HG02884 (cell line): ENCODE data around the gene ENTPD6.

Experiments used
- ATAC-seq: cut with Tn5 transposase; IDR thresholded peaks from one replicate; pipeline ENCODE4 v1.9.1; 2021; ENCODE audit warnings: mild to moderate bottlenecking, moderate library complexity; ENCODE audit not compliant: unreplicated experiment

Gene ENTPD6

DNA sequence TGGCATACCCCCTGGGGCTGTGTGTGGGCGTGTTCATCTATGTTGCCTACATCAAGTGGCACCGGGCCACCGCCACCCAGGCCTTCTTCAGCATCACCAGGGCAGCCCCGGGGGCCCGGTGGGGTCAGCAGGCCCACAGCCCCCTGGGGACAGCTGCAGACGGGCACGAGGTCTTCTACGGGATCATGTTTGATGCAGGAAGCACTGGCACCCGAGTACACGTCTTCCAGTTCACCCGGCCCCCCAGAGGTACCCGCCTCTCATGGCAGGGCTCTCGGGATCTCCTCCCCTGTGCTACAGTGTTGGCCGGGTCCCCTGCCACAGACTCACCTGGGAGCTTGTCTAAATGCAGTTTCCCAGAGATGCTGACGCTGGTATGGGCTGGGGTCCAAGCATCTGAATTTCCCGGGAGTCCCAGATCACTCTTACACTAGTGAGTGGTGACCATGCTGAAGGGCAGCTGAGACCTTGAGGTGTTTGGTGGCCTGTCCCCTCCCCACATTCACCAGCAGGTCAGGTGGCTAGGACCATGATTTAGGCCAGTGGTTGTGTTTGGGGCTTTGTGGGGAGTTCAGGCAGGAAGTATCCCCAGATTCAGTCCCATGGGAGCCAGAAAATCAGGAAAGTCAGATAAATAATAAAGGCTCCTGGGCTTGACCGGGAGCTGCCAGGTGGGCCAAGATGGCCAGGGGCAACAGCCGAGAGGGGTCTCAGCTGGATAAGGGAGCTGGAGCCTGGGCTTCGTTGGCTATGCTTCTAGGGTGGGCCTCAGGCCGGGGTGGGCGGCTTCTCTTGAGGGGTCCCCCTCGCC, 11.8 kb downstream of the ENTPD6 start:
- ATAC-seq = no peak

DNA sequence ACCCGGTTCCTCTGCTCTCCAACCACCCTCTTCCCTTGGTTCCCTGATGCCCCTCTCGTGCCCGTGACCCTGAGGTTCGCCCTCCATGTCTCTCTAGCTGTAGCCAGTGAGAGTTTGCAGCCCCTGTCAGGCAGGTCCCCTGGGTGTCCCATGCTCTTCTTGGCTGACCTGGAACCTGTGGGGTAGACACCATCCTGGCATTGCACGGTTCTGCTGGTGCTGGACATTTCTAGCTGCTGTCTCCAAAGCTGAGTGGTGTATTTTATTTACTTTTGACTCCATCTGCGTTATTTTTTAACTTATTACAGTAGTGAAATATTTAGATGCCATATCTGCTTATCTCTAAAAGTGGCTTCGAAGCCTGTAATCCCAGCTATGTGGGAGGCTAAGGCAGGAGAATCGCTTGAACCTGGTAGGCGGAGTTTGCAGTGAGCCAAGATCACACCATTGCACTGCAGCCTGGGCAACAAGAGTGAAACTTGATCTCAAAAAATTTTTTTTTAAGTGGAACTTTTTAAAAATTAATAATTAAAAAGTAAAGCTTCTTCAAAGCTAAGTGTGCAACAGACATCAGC, 12.5 kb downstream of the ENTPD6 start:
- no peak for ATAC-seq

GRCh38 chr20:25209400-25209799, 13.9 kb downstream of the ENTPD6 start:
- ATAC-seq = no peak

DNA sequence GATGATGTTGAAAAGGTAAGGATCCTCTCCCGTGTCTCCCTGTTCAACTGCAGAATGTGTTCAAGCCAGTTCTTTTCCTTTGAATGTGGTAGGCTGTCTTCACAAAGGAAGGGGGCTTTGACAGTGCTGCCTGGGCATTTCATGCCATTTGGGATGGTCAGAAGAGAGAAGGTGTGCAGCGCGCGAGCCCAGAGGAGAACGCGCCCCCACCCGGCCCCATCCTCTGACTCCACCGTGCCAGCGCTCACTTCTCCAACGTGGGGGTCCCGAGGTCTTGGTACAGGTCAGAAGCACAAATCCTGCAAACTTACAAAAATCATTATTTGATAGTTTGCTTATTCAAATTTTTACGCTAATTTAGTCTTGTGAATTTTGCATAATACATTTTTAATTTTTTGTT, 14.4 kb downstream of the ENTPD6 start:
- ATAC-seq = no peak

- ATAC-seq = no peak
Observed at GRCh38 chr20:25211273-25211672, 15.8 kb downstream of the ENTPD6 start.

GRCh38 chr20:25212242-25212641, 16.7 kb downstream of the ENTPD6 start:
- no peak for ATAC-seq

DNA sequence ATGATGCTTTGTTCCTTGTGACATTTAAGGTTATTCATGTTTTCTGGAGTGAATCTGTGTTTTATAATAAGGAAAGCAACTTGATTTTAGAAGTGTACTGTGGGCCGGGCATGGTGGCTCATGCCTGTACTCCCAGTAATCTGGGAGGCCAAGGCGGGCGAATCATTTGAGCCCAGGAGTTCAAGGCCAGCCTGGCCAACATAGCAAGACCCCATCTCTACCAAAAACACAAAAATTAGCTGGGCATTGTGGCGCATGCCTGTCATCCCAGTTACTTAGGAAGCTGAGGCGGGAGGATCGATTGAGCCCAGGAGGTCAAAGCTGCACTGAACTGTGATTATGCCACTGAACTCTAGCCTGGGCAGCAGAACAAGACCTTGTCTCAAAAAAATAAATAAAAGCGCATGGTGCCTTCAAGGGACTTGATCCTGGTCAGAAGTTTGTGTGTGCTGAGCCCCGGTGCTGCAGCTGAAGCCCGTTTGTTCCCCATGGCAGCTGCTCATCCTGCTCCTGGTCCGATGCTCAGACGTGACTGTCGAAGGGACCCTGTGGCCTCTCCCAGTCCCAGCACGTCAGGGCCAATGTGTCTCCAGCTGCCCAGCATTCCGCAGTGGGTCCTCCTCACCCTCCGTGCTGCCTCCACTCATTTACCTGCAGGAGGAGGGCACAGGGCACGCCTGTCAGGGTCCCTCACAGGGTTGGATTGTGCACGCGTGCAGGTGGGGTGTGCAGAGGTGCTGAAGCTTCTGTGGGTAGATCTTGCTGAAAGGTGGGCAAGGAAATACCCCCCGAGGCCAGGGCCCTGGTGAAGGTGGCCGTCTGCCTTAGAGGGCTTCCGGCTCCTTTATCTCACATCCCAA, 18.3 kb downstream of the ENTPD6 start:
- ATAC-seq = no peak

DNA sequence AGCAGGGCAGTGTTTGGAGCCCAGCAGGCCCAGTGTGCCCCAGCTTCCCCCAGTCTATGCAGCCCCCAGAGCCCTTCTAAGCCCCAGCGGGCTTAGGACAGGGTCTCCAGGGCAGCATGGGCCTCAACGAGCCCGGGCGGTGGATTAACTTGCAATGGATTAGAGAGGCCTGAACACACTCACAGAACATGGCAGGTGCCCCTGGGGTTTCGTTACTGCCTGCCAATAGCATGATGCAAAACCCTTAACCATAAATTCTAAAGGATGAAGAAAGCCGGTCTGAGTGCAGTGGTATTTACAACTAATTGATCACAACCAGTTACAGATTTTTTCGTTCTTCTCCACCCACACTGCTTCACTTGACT, 18.9 kb downstream of the ENTPD6 start:
- ATAC-seq = no peak

GRCh38 chr20:25214819-25215218, 19.3 kb downstream of the ENTPD6 start:
- ATAC-seq = no peak

DNA sequence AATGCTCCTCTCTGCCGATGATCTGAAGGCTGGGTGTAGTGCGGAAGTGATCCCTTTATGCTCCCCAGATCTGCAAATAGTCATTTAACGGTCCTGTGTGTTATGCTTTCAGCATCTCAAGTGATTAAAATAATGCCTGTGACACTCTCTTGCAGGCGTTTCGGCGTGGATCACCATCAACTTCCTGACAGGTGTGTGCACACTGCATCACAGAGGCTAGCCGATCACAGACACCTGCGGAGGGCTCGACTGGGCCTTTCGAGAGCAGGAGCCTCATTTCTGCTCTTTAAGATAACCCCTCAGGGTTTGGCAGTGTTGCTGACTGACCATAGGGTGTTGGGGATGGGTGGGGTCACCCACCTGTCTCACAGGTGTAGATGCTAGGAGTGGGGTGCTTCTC, 20.0 kb downstream of the ENTPD6 start:
- no peak for ATAC-seq

DNA sequence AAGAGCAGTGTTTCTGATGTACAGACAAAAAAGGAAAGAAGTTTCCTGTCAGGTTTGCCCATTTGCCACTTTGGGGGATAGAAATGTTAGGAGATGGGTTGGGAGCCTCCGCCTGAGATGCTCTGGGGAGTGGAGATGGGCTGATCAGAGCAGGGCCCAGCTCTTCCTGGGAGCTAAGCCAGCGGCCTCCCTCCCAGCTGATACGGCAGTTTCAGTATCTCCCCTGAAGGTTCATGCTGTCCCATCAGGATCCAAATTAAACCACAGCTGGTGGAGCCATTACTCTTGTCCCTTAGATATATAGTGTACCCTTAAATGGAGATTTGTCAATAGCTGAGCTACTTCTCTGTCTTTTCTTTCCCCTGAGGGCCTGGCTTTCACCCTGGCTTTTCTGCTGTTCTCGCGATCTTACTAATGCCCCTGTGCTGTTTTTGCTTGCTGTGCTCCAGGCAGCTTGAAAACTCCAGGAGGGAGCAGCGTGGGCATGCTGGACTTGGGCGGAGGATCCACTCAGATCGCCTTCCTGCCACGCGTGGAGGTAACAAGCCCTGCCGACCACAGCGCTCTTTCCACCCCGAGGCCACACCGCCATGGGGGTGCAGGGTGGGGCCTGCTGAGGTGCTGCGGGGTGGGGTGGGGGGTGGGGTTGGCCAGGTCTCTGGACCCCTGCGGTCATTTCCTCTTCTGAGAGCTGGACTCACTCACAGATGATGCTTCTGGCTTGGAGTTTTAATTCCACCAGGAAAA, 20.9 kb downstream of the ENTPD6 start:
- no peak for ATAC-seq

DNA sequence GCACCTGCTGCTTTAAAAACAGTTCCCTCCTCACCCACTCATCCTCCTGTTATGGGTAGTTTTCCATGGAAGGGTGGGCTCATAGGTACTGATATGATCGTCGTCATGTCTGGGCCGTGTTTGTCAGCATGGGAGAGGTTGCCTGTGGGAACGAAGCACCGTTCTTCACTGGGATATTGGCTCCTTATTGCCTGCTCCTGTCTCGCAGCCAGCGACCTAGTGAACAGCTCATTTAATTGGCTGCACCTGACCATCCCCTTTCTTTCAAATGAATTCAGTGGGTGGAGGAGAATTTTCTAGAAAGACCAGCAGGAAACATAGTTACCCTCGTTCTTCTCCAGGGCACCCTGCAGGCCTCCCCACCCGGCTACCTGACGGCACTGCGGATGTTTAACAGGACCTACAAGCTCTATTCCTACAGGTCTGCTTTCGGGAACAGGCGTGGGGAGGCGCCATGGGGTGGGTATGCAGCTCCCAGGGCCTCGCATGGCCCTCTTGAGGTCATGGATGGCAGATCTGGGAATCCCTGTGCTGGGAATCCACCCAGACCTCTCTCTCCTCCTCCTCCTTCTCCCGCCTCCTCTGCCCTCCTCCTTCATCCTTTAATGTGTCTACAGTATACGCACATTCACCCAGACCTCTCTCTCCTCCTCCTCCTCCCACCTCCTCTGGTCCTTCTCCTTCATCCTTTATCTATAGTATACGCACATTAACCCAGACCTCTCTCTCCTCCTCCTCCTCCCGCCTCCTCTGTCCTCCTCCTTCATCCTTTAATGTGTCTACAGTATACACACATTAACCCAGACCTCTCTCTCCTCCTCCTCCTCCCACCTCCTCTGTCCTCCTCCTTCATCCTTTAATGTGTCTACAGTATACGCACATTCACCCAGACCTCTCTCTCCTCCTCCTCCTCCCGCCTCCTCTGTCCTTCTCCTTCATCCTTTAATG, 21.9 kb downstream of the ENTPD6 start:
- no peak for ATAC-seq

DNA sequence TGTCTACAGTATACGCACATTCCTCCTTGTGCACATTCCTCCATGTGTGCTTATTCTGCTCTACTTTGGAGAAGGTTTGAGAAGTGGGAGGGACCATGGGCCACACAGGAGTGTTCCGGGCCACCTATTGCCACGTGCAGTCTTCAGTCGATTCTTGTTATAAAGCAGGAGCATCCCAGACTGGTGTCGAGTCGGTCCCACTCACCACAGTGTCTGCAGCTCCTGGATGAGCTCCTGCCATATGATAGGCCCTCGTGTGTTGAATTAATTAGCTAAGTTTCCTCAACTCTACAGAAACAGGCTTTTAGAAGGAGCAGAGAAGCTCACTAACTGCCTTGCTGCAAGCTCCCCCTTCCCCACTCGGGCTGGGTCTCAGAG, 22.6 kb downstream of the ENTPD6 start:
- ATAC-seq = no peak

GRCh38 chr20:25218492-25218891, 23.0 kb downstream of the ENTPD6 start:
- no peak for ATAC-seq

- no peak for ATAC-seq
Observed at GRCh38 chr20:25219365-25219764, 23.9 kb downstream of the ENTPD6 start.

GRCh38 chr20:25220021-25220730, 24.7 kb downstream of the ENTPD6 start:
- ATAC-seq = no peak

DNA sequence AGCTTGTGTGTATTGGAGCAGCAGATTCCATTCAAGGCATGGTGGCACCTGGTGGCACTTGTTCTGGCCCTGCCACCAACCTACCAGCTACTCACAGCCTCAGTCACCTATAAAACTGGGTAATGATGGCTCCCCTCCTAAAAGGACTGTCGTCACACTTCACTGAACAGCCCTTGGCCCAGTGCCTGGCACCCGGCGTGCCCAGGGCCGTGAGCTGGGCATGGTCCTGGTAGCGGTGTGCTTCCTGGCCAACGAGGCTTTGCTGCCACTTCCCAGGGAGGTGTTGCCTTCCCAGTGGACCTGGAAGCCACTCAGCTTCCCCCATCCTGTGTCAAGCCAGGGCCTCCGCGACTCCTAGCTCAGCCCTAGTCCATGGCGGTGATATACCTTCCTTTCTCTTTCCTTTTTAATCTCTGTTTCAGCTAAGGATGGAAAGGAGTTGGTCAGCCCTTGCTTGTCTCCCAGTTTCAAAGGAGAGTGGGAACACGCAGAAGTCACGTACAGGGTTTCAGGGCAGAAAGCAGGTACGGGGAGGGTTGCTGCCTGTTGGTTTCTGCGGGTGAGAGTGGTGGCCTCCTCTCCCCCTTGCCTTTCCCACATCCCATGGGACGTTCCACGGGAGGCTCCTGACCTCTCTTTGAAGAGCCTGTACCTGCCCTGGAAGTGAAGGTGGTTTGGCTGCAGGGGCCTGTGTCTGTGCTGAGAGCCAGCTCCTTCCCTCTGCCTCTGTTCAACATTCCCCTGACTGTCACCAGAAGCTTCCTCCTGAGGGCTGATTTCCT, 25.5 kb downstream of the ENTPD6 start:
- no peak for ATAC-seq

- ATAC-seq = no peak
Observed at GRCh38 chr20:25221592-25222460, 26.3 kb downstream of the ENTPD6 start.
